Measurements from ENCODE around the gene ADGRF4. TPM values are rescaled to one million over a fixed set of nuclear protein-coding genes. Genes with fewer than 3 reads are reported as not detected.

Gene ADGRF4
- total and polyA plus RNA-seq, 11 donors = 0.06 to 0.60 (median 0.25) TPM; not detected in 6

DNA sequence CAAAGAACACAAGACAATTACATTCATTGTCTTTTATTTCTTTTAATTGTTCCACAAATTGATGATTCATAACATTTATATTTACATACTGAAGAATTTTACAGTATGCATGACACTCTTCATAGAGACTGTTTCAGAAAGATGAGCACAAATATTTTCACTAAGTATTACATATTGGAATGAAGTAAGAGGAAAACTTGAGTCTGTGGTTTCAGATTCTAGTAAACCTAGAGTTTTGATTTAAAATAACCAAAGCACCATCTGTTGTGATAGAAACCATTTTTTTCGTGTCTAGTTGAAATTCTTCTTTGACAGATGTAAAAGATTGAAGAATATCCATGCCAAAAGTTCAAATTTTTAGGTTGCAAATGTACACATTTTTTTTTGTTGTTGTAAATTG is 51.4 kb downstream of the ADGRF4 start:
- Histone ChIP-seq H3K27ac (no peak overlapping the region), H3K27me3 (no peaks in the 10 kb centered on the region), H3K9me3 (peaks cover 0 to 12% (median 0%) of the 10 kb centered on the region in 12 donors), H3K4me1 (no peaks in the 10 kb centered on the region), H3K36me3 (no peaks in the 10 kb centered on the region), H3K4me3 (no peak overlapping the region)
- TF ChIP-seq, protein P1, sequence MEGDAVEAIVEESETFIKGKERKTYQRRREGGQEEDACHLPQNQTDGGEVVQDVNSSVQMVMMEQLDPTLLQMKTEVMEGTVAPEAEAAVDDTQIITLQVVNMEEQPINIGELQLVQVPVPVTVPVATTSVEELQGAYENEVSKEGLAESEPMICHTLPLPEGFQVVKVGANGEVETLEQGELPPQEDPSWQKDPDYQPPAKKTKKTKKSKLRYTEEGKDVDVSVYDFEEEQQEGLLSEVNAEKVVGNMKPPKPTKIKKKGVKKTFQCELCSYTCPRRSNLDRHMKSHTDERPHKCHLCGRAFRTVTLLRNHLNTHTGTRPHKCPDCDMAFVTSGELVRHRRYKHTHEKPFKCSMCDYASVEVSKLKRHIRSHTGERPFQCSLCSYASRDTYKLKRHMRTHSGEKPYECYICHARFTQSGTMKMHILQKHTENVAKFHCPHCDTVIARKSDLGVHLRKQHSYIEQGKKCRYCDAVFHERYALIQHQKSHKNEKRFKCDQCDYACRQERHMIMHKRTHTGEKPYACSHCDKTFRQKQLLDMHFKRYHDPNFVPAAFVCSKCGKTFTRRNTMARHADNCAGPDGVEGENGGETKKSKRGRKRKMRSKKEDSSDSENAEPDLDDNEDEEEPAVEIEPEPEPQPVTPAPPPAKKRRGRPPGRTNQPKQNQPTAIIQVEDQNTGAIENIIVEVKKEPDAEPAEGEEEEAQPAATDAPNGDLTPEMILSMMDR (IDR thresholded peaks at IDR 0.05) = no peak
- no peak for TF ChIP-seq POLR2A (IDR thresholded peaks at IDR 0.05)
- 47 to 59% (median 54%) methylated on average over 1 of the region's 1 CpG for WGBS, 4 donors
- intact Hi-C loops (cut with DNase I) = no loop called here
- no peak for ATAC-seq
- DNase-seq = no peak

DNA sequence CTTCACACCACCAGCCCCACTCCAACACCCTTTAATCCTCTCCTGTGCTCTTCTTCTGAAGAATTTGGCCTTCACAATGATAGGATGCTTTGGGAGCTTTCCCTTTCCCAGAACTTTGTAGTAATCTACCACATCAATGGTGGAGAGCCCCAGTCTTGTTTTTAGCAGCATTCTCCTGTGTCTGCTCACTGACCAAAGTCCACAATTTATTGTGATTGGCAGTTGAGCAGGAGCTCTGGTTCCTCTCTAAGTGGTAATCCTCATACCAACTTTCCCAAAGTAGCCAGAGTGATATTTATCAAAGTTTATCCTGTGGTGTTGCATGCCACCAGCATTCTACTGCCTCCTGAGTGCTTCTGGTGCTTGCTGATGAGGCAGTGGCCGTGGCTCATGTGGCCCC is 54.4 kb downstream of the ADGRF4 start:
- no peak overlapping the region for H3K4me3 ChIP-seq
- H3K27me3 ChIP-seq = no peaks in the 10 kb centered on the region
- no peak for TF ChIP-seq POLR2A (IDR thresholded peaks at IDR 0.05)
- TF ChIP-seq, protein P1 (IDR thresholded peaks at IDR 0.05) = no peak
- 62 to 80% (median 73%) methylated on average over 1 of the region's 1 CpG for WGBS, 4 donors
- intact Hi-C loops (cut with DNase I) = no loop called here
- H3K36me3 ChIP-seq = no peaks in the 10 kb centered on the region
- peaks cover 0 to 8% (median 0%) of the 10 kb centered on the region in 12 donors for H3K9me3 ChIP-seq
- no peak overlapping the region for H3K27ac ChIP-seq
- H3K4me1 ChIP-seq = no peaks in the 10 kb centered on the region
- DNase-seq (no peak), ATAC-seq (no peak)

DNA sequence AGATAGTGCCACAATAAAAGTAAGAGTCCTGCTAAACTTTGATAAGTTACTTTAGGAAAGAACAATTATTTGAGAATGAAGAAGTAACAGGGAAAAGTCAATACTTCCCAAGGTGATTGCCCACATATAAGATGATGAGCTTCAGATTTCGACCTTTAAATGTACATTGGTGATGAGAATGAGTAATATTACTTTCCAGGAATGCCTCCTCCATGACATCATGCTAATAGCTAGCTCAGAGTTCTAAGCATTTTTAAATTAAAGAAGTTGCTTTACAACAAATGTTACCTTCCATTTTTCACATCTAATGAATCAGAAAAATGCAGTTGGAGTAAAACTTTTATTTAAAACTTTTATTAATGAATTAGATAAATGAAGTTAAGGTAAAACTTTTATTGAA is 61.0 kb downstream of the ADGRF4 start:
- TF ChIP-seq POLR2A (IDR thresholded peaks at IDR 0.05) = no peak
- TF ChIP-seq, protein P1 (IDR thresholded peaks at IDR 0.05) = no peak
- WGBS, 4 donors = 53 to 65% (median 56%) methylated on average over 1 of the region's 1 CpG
- DNase-seq (no peak), ATAC-seq (no peak)
- no peaks in the 10 kb centered on the region for H3K36me3 ChIP-seq
- H3K27me3 ChIP-seq = no peaks in the 10 kb centered on the region
- intact Hi-C loops (cut with DNase I) = no loop called here
- H3K27ac ChIP-seq = no peak overlapping the region
- no peaks in the 10 kb centered on the region for H3K4me1 ChIP-seq
- no peak overlapping the region for H3K4me3 ChIP-seq
- no peaks in the 10 kb centered on the region for H3K9me3 ChIP-seq

DNA sequence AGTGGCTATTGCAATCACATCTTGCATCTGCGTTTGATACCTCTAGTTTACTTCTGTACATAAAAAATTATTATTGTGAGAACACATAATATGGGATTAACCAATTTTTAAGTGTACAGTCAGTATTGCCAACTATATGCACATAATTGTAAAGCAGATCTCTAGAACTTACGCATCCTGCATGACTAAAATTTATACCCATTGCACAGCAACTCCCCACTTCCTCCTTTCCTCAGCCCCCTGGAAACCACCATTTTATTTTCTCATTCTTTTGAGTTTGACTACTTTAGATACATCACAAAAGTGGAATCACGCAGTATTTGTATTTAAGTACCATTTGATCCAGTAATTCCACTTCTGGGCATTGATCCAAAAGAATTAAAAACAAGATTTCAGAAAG is 64.1 kb downstream of the ADGRF4 start:
- intact Hi-C loops (cut with DNase I) = no loop called here
- H3K4me3 ChIP-seq = no peak overlapping the region
- H3K4me1 ChIP-seq = no peaks in the 10 kb centered on the region
- H3K9me3 ChIP-seq = peaks cover 0 to 14% (median 4%) of the 10 kb centered on the region in 12 donors
- no peaks in the 10 kb centered on the region for H3K27me3 ChIP-seq
- H3K27ac ChIP-seq = no peak overlapping the region
- H3K36me3 ChIP-seq = no peaks in the 10 kb centered on the region
- TF ChIP-seq, protein P1 (IDR thresholded peaks at IDR 0.05) = no peak
- no peak for TF ChIP-seq POLR2A (IDR thresholded peaks at IDR 0.05)
- ATAC-seq = no peak
- no peak for DNase-seq
- WGBS, 4 donors = 91 to 97% (median 94%) methylated on average over 3 of the region's 3 CpGs
